Ovary (tissue), 3 donors: ENCODE results near the gene SLC9A9.

ENCODE experiments used
- EP300 ChIP-seq: sonication (generic); formaldehyde crosslinking; IDR thresholded peaks from one replicate; pipeline ENCODE4 v1.6.1; 2017; ENCODE audit warnings: antibody characterized with exemption
- POLR2A ChIP-seq: fragments of 450-650 bp; IDR thresholded peaks from one replicate; pipeline ENCODE4 v1.6.1; 2017; ENCODE audit warnings: antibody characterized with exemption, mild to moderate bottlenecking, moderate library complexity
- TF ChIP-seq, protein P1 (sequence below), 3 donors: fragments of 450-650 bp in 2 of 3; fragments of 200-600 bp in 1 of 3; IDR thresholded peaks; one replicate each; pipeline versions ENCODE4 v1.5.1 to v1.8.0; 2016 to 2022; ENCODE audit warnings: antibody characterized with exemption in 3 of 3, mild to moderate bottlenecking in 1 of 3
- donor health status: DM: no; HTN: no; CAD: no.

DNA sequence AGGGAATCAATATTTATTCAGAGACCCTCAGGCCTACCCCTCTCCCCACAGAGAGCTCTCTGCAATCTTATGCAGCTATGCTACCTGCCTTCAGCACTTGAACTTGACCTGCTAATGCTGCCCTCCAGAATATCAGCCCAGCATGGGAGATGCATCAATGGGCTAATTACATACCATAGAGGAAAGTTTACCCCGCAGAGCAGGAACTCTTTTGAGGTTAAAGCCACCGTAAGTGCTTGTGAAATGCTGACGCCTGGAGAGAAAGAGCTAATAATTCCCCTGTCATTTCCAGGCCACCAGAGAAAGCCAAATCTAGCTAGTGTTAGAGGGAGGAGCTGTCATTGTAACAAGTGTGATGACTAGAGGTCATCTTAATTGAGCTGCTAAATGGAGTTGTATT lies 601.2 kb downstream of the SLC9A9 start:
- TF ChIP-seq, protein P1, sequence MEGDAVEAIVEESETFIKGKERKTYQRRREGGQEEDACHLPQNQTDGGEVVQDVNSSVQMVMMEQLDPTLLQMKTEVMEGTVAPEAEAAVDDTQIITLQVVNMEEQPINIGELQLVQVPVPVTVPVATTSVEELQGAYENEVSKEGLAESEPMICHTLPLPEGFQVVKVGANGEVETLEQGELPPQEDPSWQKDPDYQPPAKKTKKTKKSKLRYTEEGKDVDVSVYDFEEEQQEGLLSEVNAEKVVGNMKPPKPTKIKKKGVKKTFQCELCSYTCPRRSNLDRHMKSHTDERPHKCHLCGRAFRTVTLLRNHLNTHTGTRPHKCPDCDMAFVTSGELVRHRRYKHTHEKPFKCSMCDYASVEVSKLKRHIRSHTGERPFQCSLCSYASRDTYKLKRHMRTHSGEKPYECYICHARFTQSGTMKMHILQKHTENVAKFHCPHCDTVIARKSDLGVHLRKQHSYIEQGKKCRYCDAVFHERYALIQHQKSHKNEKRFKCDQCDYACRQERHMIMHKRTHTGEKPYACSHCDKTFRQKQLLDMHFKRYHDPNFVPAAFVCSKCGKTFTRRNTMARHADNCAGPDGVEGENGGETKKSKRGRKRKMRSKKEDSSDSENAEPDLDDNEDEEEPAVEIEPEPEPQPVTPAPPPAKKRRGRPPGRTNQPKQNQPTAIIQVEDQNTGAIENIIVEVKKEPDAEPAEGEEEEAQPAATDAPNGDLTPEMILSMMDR (IDR thresholded peaks at IDR 0.05) = no peak
- TF ChIP-seq POLR2A (no peak), EP300 (no peak)
